NCI-H2171 (cell line): ENCODE data around the gene CNTROB.

Experiments used
- DNase-seq: peaks from one replicate; lab custom pipeline; 2025; lab: John Stamatoyannopoulos, UW

Gene CNTROB

GRCh38 chr17:7910281-7910680, 21.7 kb upstream of the CNTROB start:
- DNase-seq: no peak

- DNase-seq: no peak
Observed at GRCh38 chr17:7910711-7911110, 21.3 kb upstream of the CNTROB start.

- no peak for DNase-seq
Observed at GRCh38 chr17:7911116-7911515, 20.9 kb upstream of the CNTROB start.

GRCh38 chr17:7912927-7913524, 19.0 kb upstream of the CNTROB start:
- peak; percentile 66 for DNase-seq

GRCh38 chr17:7915179-7915610, 16.8 kb upstream of the CNTROB start:
- DNase-seq: no peak

GRCh38 chr17:7915611-7916384, 16.2 kb upstream of the CNTROB start, which contains the start of gene RNF227:
TSS of gene RNF227 (minus strand) at chr17:7916289. CDS start at chr17:7916195, 94 bp downstream.
- DNase-seq: peak; percentile 99

- DNase-seq: no peak
Observed at GRCh38 chr17:7916385-7916682, 15.7 kb upstream of the CNTROB start.

GRCh38 chr17:7916808-7917207, 15.2 kb upstream of the CNTROB start:
- no peak for DNase-seq

- no peak for DNase-seq
Observed at GRCh38 chr17:7922269-7922844, 9.6 kb upstream of the CNTROB start.

- DNase-seq: no peak
Observed at GRCh38 chr17:7922845-7923628, 9.0 kb upstream of the CNTROB start.

- DNase-seq: no peak
Observed at GRCh38 chr17:7927596-7927995, 4.4 kb upstream of the CNTROB start.

GRCh38 chr17:7929158-7930023, 2.6 kb upstream of the CNTROB start, which contains the start of gene KCNAB3:
TSS of gene KCNAB3 (minus strand) at chr17:7929856. CDS start at chr17:7929435, 421 bp downstream.
- peak; percentile 87 for DNase-seq

- no peak for DNase-seq
Observed at GRCh38 chr17:7930841-7931631, 970 bp upstream of the CNTROB start.

- DNase-seq: peak; percentile 7
Observed at GRCh38 chr17:7932483-7932891, 481 bp downstream of the CNTROB start.

GRCh38 chr17:7932949-7933348, 943 bp downstream of the CNTROB start:
- no peak for DNase-seq

GRCh38 chr17:7935859-7936258, 3.9 kb downstream of the CNTROB start:
- no peak for DNase-seq

- DNase-seq: no peak
Observed at GRCh38 chr17:7940034-7940433, 8.0 kb downstream of the CNTROB start.

- no peak for DNase-seq
Observed at GRCh38 chr17:7940743-7941142, 8.7 kb downstream of the CNTROB start.

GRCh38 chr17:7943291-7943690, 11.3 kb downstream of the CNTROB start:
- DNase-seq: no peak

- no peak for DNase-seq
Observed at GRCh38 chr17:7944326-7944725, 12.3 kb downstream of the CNTROB start.

GRCh38 chr17:7945651-7946050, 13.6 kb downstream of the CNTROB start:
- no peak for DNase-seq
